Cardiac fibroblast (primary cell): ENCODE data around the gene ZFYVE26.

Experiments used
- DNase-seq, 2 donors: peaks; one replicate each; pipeline versions ENCODE4 v3.0.0 to v3.0.0-alpha.2; 2010; ENCODE audit warnings: low read depth in 2 of 2
- H3K4me3 ChIP-seq, 2 donors: replicated peaks in 1 of 2; 1 replicate in 1 of 2; 2 replicates in 1 of 2; pipeline ENCODE4 v1.5.1; 2011; ENCODE audit warnings: low read depth in 2 of 2, low read length in 2 of 2, mild to moderate bottlenecking in 2 of 2, moderate library complexity in 1 of 2
- CTCF ChIP-seq: IDR thresholded peaks from one replicate; pipeline ENCODE4 v1.5.1; 2011; ENCODE audit warnings: low read depth, mild to moderate bottlenecking, low read length, inconsistent platforms

ZFYVE26 gene

GRCh38 chr14:67738740-67739504, 77.5 kb downstream of the ZFYVE26 start:
- no peak for TF ChIP-seq CTCF
- peak; percentile 97 to 99 for DNase-seq
- no peak overlapping the region for H3K4me3 ChIP-seq

GRCh38 chr14:67736771-67737170, 79.6 kb downstream of the ZFYVE26 start:
- no peak for TF ChIP-seq CTCF
- DNase-seq, result no peak
- no peak overlapping the region for H3K4me3 ChIP-seq

- no peak for TF ChIP-seq CTCF
Measured at GRCh38 chr14:67735336-67736147, 80.8 kb downstream of the ZFYVE26 start.

GRCh38 chr14:67734675-67735074, 81.7 kb downstream of the ZFYVE26 start:
- no peak overlapping the region for H3K4me3 ChIP-seq
- peak; percentile 20 for TF ChIP-seq CTCF
- peak; percentile 40 to 45 for DNase-seq

More at GRCh38 chr14:67735336-67736147, 80.8 kb downstream of the ZFYVE26 start:
- no peak overlapping the region for H3K4me3 ChIP-seq
- DNase-seq, result peak in 1 of 2 donors; percentile 24

GRCh38 chr14:67733616-67734015, 82.8 kb downstream of the ZFYVE26 start:
- DNase-seq, result no peak
- no peak for TF ChIP-seq CTCF

GRCh38 chr14:67729072-67729885, 87.1 kb downstream of the ZFYVE26 start:
- no peak overlapping the region for H3K4me3 ChIP-seq
- no peak for DNase-seq
- TF ChIP-seq CTCF, result no peak

More at GRCh38 chr14:67733616-67734015, 82.8 kb downstream of the ZFYVE26 start:
- no peak overlapping the region for H3K4me3 ChIP-seq
